GM18517 (cell line): ENCODE data around the gene SND1.
A peak's percentile ranks its signal among the peaks of the same experiment; 100 is the strongest.

Experiments used
- ATAC-seq: cut with Tn5 transposase; IDR thresholded peaks from one replicate; pipeline ENCODE4 v1.9.1; 2021; ENCODE audit warnings: mild to moderate bottlenecking, moderate library complexity; ENCODE audit not compliant: unreplicated experiment

Gene SND1

GRCh38 chr7:128029405-128029995 lies 377.5 kb downstream of the SND1 start:
- ATAC-seq = no peak

DNA sequence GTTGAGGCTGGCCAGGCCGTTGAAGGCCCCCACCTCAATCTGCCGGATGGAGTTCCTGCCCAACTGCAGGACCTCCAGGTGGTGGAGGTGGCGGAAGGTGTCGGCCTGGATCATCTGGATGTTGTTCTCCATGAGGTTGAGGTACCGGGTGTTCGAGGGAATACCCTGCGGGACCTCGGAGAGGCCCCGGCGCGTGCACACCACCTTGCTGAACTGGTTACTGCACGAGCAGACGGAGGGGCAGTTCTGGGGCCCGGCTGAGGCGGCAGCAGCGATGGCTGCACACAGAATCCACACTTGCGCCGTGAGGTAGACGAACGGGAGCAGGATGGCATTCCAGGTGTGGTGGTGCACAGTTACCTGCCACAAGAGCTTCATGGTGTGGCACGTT lies 378.3 kb downstream of the SND1 start:
- no peak for ATAC-seq

- ATAC-seq = peak; percentile 37
These were observed 378.9 kb downstream of the SND1 start, which contains the start of gene LRRC4 for GRCh38 chr7:128030654-128031611. TSS of gene LRRC4 (minus strand) at chr7:128031437. CDS start at chr7:128030640, 797 bp downstream.

DNA sequence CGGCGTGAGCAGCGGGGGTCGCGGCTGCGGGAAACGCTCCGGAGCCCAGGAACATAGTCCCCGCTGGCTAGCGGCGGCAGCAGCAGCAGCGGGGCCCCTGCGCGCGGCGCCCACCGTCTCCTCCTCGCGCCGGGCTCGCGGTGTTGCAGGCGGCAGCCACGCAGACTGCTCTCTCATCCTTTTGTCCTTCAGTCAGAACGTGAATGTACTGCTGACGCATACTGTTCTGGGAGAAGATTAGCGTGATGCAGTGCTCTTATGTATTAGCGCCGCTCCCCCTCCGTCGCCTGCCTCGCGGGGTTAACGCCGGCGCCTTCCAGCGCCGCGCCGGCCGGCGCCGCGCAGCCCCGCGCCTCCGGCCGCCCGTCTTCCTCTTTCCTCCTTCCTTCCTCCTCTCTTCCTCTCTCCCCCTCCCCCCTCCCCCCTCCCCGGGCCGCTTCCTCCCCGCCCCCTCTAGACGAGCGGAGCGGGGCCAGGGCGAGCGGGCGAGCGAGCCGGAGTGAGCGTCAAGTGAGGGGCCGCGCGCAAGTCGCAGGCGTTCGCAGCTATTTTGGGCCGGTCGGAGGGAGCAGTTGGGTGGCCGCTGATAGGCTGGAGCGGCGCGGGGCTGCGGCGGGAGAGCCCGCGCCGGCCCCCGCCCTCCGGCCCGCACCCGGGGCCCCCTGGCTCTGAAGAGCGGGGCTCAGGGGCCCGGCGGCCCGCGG lies 380.1 kb downstream of the SND1 start:
- peak; percentile 73 for ATAC-seq

- ATAC-seq = no peak
These were observed 380.7 kb downstream of the SND1 start for GRCh38 chr7:128032605-128033235.

DNA sequence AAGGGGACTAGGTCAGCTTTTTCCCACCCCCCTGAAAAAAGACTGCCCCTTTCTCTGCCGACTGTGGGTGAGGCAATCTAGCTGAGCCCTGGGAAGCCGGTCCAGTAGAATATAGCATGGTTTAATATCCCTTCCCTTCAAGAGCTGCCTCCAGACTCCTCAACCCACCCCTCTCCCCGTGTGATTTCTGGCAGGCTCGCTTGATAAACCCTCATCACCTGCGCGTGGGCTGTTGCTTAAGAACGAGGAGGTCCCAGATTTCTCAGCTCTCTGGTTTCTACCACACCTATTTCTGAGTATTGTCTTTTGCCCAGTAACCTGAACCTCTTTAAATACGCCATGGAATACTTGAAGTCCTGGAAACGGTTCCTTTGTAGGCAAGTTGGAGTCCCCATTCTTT lies 381.3 kb downstream of the SND1 start:
- no peak for ATAC-seq

DNA sequence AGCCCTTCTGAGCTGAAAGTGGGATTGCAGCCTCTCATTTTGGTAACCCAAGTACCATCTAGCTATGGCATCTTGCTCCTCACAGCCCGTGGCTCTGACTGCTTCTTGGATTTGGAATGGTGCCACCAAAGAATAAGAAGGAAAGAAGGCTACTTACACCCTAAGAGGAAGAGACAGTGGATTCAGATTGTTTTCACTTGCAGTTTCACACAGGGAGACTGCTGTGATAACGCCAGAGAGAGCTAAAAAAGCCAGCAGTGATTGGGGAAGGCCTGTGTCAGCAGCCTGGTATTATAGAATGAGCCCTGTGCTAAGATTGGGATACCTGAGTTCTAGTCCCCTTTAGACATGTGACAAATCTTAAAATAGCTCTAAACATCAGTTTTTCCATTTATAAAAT lies 382.8 kb downstream of the SND1 start:
- no peak for ATAC-seq

DNA sequence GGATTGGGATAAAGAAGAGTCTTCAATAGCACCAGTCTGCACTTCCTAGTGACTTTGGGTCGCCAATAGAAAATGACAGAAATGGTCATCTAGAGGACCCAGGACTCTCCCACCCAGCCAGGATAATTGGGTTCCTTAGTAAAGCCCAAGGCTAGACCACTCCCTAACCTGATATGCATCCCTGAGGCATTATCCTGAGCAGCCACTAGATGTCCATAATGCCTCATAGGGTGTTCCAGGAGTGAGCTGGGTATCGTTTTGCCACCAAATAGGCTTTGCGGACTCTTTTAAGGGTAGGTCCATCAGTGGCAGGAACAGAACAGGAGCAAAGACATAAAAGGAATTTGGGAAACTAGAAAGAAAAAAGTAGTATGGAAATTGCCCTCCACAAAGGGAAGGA lies 383.7 kb downstream of the SND1 start:
- ATAC-seq = no peak

DNA sequence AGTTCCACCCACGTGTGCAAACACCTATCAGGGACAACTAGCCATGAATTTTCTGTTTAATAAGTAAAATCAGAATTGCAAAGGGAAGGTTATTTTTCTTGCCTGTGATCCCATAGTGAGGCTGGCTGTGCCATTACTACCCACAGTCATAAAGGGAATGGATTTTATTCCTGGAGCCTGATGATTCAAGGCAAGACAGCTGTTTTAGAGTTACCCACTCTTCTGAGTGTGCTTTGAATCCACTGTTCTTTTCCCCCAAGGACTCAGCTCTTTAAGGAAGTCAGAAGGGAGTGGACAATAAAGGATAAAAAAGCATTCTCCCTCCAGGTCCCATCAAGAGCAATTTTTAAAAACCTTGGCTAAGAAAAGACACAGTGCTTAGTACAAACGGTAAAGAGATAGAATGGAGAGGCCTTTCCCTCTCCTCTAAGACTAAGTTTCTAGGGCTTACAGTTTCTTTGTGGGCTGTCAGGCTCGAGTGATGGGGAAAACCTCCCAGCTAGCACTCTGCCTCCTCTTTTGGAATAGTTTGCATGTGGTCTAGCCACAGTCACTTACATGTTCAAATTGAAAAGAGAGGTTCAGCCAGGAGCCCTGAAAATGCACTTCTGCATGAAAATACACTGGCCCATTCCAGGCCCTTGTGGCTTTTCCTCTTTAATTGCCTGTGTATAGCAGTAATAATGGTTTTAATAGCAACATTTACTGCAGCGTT lies 384.4 kb downstream of the SND1 start:
- no peak for ATAC-seq

DNA sequence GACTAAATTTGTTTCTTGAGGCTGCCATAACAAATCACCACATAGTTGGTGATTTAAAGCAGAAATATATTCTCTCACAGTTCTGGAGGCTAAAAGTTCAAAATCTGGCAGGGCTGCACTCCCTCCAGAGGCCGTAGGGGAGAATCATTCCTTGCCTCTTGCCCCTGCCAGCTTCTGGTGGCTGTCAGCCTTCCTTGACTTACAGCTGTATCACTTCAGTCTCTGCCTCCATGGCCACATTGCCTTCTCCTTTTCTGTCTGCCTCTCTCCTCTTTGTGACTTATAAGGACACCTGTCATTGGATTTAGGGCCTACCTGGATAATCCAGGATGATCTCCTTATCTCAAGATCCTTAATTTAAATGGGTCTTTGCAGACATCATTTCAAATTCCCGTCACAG lies 385.1 kb downstream of the SND1 start:
- no peak for ATAC-seq

DNA sequence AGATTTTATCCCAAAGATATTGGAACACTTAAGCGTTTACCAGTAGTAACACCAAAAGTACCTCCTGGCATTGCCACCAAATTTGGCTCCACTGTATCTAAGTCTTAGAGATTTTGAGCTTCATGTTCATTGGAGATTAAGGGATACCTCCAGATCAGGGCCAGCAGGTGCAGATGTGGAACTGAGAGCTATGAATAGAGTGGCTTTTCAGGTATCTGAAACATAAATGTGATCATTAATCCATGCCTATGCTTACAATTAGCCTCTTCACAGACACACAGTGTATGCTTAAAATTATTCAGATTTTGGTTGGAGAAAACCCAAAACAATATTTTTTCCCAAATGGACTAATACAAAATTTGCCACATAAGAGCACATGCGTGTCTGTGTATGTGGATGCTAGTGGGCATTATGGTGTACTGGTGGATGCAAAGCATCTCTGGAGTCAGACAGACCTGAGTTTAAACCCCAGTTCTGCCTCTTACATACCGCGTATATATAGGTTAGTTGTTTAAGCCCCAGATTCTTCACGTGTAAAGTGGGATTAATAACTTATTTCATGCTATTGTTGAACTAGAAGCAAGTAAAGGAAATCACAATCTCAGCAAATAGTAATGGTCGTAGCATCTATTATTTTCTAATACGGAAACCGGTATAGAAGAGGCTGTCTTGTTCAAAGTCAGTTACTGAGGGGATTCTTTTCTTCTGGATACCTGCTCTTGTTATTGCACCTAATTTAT lies 386.1 kb downstream of the SND1 start:
- ATAC-seq = no peak

DNA sequence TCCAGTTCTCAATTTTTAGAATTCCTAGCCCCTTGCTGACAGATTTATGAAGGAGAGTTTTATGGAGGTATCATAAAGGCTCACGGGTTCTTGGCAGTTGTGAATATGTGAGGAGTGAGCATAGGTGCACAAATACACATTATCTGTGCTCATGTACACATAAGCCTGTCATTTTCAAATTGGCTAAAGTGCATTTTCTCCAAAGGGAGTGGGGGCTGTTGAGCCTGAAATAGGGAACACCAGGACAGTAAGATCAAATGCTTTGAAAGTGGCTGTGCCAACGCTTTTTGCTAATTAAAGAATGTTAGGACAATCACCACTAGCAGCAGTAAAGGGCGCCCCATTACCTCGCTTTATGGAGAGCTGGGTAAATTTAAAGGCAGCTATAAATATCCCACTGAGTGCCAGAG lies 387.6 kb downstream of the SND1 start:
- ATAC-seq = no peak

DNA sequence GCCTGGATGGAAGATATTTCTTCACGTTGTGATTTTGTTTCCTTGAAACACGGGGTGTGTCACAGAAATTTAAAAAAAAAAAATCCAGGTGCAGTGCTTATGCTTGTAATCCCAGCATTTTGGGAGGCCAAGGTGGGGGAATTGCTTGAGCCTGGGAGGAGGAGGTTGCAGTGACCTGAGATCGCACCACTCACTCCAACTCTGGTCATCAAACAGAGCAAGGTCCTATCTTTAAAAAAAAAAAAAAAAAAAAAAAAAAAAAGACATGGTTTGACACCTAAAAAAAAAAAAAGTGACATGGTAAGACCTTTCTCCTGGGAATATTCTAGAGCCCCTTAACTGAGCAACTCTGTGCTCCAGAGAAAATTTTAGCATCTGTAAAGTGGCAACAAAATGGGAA lies 388.2 kb downstream of the SND1 start:
- ATAC-seq = no peak

DNA sequence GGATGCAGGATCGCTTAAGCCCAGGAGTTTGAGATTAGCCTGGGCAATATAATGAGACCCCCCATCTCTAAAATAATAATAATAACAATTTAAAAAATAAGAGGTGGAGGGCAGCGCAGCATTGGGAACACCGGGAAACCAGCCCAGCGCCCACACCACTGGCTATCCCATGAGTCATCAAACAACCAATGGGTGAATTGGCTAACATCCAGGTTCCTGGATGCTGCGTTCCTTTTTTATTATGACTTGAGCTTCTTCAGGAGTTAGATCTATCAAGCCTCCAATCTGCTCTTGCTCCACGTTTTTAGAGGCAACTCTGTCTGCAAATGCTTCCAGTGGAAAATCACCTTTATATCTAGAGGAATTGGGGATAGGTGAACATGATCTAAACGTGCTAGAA lies 389.2 kb downstream of the SND1 start:
- ATAC-seq = no peak

DNA sequence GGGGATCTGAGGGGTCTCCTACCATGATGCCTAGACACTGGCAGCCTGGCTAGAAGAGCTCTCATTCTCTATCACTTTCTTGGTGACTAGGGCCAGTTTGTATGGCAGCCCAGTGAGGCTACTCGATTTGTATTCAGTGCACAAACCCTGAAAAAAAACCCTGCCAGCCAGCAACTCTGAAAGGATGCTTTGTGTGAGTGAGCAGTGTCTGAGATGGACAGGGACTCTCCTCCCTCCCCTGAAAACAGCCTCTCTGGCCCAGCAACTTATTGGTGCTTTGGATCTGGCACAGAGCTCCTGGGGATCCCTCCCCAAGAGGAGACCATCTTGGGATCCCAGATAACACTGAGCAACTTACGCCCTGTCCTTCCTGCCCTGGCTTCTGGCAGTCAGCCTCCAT lies 390.0 kb downstream of the SND1 start:
- no peak for ATAC-seq

DNA sequence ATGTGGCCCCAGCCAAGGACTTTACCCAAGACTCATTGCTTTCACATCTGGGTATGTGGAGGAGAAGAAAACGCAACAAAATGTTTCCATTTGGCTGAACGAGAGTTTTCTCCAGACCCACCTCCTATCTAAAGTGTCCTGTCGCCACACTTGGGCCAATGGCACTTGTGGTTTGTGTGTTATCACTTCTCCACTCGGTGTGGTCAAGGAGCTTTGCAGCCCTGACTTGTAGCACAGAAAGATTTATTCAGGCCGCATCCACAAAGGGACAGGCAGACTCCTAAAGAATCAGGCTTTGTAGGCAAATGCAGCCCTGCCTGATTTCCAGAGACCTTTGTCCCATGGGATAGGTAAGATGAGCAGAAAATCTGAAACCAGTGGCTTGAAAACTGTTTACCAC lies 392.1 kb downstream of the SND1 start:
- no peak for ATAC-seq

DNA sequence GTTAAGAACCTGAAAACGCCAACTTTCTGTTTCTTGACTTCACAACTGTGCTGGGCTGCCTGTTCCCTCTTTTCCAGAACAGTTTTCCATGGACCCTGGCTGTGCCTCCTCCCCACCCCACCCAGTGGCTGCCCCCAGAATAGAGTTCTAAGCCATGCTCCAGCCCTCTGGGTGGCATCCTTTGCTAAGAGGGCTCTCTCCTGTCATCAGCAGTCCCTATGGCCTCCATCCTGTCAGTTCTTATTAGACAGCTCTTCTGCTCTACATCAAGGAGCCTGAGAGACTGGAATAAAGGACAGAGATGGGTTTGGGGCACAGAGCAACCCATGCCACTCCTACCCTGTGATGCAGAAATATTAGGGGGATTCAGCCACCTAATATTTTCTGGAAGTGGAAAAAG lies 393.2 kb downstream of the SND1 start:
- no peak for ATAC-seq

DNA sequence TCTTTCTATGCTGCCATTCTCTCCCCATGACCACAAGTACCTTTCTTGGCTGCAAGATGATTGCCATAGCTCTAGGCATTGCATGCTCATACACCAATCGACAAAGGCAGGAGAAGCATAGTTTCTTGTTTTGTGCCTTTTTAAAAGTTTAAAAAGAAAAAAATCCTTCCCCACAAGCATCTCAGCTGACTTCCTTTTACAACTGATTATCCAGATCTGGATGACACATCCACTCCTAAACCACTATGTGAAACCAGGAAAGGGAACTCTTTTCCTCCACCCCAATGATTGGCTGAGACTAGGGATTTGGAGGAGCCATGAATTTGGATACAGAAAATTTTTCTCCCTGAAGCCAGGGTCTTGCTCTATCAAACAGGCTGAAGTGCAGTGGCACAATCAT lies 393.8 kb downstream of the SND1 start:
- no peak for ATAC-seq

- no peak for ATAC-seq
These were observed 400.4 kb downstream of the SND1 start for GRCh38 chr7:128052404-128052803.

DNA sequence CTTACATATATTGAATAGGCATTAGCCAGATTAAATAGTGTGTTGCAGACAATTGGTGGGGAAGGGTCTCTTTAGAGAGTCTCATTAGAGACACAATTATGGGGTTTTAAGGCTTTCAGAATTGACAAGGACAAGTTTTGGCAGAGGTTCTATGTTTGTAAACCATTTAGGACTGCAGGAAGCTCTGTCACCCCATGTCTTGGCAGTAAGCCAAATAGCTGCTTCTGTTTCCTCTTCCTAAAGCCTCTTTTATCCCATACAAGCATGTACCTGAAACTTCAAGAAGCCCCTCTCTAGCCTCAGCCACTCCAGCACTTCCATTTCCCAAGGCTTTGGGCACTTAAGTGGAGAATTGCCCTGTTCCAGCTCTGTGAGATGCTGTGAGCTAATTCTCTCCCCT lies 401.0 kb downstream of the SND1 start:
- no peak for ATAC-seq
